OCI-LY3 (cell line): ENCODE data around the gene DSN1.

Experiments
- H2AFZ ChIP-seq: fragments of 200-600, 300-600 bp; shearing (Covaris generic); 2 replicates; pipeline ENCODE4 v1.6.0; 2014; ENCODE audit warnings: antibody characterized with exemption, low read depth, low read length
- H3K27ac ChIP-seq: fragments of 200-600, 300-600 bp; sonication (generic); 2 replicates; pipeline ENCODE4 v1.5.1; 2014; ENCODE audit warnings: mild to moderate bottlenecking, low read length, moderate library complexity, mixed read lengths
- H3K27me3 ChIP-seq: fragments of 200-600, 300-600 bp; sonication (generic); 2 replicates; pipeline ENCODE4 v1.6.1; 2014; ENCODE audit warnings: low read depth, low read length, mixed read lengths
- H3K36me3 ChIP-seq: fragments of 200-600, 300-600 bp; sonication (generic); replicated peaks from 2 replicates; pipeline ENCODE3; 2014; ENCODE audit warnings: low read depth, low read length, mixed read lengths
- H3K4me1 ChIP-seq: fragments of 300-600, 200-600 bp; sonication (generic); 2 replicates; pipeline ENCODE4 v1.6.1; 2014; ENCODE audit warnings: low read length, mixed read lengths
- H3K4me2 ChIP-seq: fragments of 200-600, 300-600 bp; sonication (generic); 2 replicates; pipeline ENCODE4 v1.6.1; 2014; ENCODE audit warnings: low read length, mixed read lengths
- H3K4me3 ChIP-seq: fragments of 300-600, 200-600 bp; sonication (generic); 2 replicates; pipeline ENCODE4 v1.5.1; 2014; ENCODE audit warnings: antibody characterized with exemption, mild to moderate bottlenecking, low read length, moderate library complexity
- H3K79me2 ChIP-seq: fragments of 300-600, 200-600 bp; shearing (Covaris generic); 2 replicates; pipeline ENCODE4 v1.6.1; 2014; ENCODE audit warnings: mild to moderate bottlenecking, low read length, mixed read lengths
- H3K9ac ChIP-seq: fragments of 300-600, 200-600 bp; shearing (Covaris generic); 2 replicates; pipeline ENCODE4 v1.6.0; 2014; ENCODE audit warnings: mild to moderate bottlenecking, low read length, moderate library complexity
- H3K9me3 ChIP-seq: fragments of 200-600, 300-600 bp; shearing (Covaris generic); 2 replicates; pipeline ENCODE4 v1.6.1; 2014; ENCODE audit warnings: low read length, mixed read lengths; ENCODE audit not compliant: insufficient read depth
- H4K20me1 ChIP-seq: fragments of 200-600, 300-600 bp; sonication (generic); 2 replicates; pipeline ENCODE4 v1.6.1; 2016; ENCODE audit warnings: low read length, mixed read lengths; ENCODE audit not compliant: insufficient read depth
- CTCF ChIP-seq: fragments of 200-600, 300-600 bp; sonication (generic); IDR thresholded peaks from 2 replicates; pipeline ENCODE4 v1.5.1; 2014; ENCODE audit warnings: antibody characterized with exemption, low read length, low read depth
- EZH2phosphoT487 ChIP-seq: fragments of 200-600 bp; shearing (Covaris generic); IDR thresholded peaks from 2 replicates; pipeline ENCODE4 v1.6.1; 2018; ENCODE audit warnings: antibody characterized with exemption, mixed run types, low read depth

Gene DSN1

GRCh38 chr20:36756496-36756895 is 17.1 kb downstream of the DSN1 start:
- peaks cover 15% of the 10 kb centered on the region for H3K4me1 ChIP-seq
- no peaks in the 10 kb centered on the region for H3K9me3 ChIP-seq
- TF ChIP-seq CTCF (no peak), EZH2phosphoT487 (no peak)
- H3K36me3 ChIP-seq, result peaks cover 45% of the 10 kb centered on the region
- no peaks in the 10 kb centered on the region for H4K20me1 ChIP-seq
- H3K9ac ChIP-seq, result no peak overlapping the region
- no peak overlapping the region for H2AFZ ChIP-seq
- no peak overlapping the region for H3K4me3 ChIP-seq
- no peak overlapping the region for H3K4me2 ChIP-seq
- no peaks in the 10 kb centered on the region for H3K27me3 ChIP-seq
- H3K79me2 ChIP-seq, result no peaks in the 10 kb centered on the region
- H3K27ac ChIP-seq, result no peak overlapping the region

DNA sequence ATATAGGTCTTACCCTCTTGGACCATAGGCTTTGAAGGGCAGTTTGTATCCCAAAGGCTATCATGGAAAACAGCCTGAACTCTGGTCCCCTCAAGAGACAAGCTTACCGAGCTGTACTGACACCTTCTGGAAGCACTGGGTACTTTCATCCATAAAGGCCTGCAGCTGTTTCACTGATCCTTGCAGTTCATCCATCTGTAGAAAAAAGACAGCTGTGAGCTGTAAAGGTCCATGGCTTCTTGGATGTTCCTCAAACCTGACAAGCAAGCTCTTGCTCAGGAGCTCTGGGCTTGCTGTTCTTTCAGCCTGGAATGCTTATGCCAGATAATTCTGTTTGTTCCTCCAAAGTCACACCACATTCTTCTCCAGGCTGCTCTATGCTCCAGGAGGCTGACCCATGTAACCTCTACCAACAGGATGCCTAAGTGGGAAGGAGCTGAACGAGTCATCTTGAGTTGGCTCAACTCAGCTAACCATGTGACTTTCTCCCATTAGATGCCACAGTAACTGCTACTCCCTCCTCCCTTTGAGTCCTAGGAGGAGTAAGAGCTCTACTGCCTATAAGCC is 18.8 kb downstream of the DSN1 start:
- Histone ChIP-seq H2AFZ (no peak overlapping the region), H3K9me3 (no peaks in the 10 kb centered on the region), H3K79me2 (no peaks in the 10 kb centered on the region), H3K36me3 (peaks cover 49% of the 10 kb centered on the region), H3K4me2 (no peak overlapping the region), H3K4me1 (peaks cover 15% of the 10 kb centered on the region), H3K27me3 (no peaks in the 10 kb centered on the region), H3K27ac (no peak overlapping the region), H3K4me3 (no peak overlapping the region), H3K9ac (no peak overlapping the region), H4K20me1 (no peaks in the 10 kb centered on the region)
- TF ChIP-seq EZH2phosphoT487 (no peak), CTCF (peak; percentile 83)

GRCh38 chr20:36752582-36752981 is 21.0 kb downstream of the DSN1 start:
- Histone ChIP-seq H3K4me3 (no peak overlapping the region), H3K27ac (no peak overlapping the region), H3K4me2 (no peak overlapping the region), H3K36me3 (peaks cover 48% of the 10 kb centered on the region), H3K79me2 (no peaks in the 10 kb centered on the region), H4K20me1 (no peaks in the 10 kb centered on the region), H3K9me3 (no peaks in the 10 kb centered on the region), H2AFZ (no peak overlapping the region), H3K27me3 (no peaks in the 10 kb centered on the region), H3K4me1 (peaks cover 4% of the 10 kb centered on the region), H3K9ac (no peak overlapping the region)
- TF ChIP-seq CTCF, result no peak
- no peak for TF ChIP-seq EZH2phosphoT487

- H3K27me3 ChIP-seq, result no peaks in the 10 kb centered on the region
- H4K20me1 ChIP-seq, result no peaks in the 10 kb centered on the region
- no peaks in the 10 kb centered on the region for H3K9me3 ChIP-seq
- peak within 1 kb of the TSS; percentile 91 for H3K9ac ChIP-seq
- peak within 1 kb of the TSS; percentile 95 for H3K4me3 ChIP-seq
- peak within 1 kb of the TSS; percentile 99 for H3K4me2 ChIP-seq
- peaks cover 11% of the 10 kb centered on the region for H3K36me3 ChIP-seq
- peak within 1 kb of the TSS; percentile 98 for H2AFZ ChIP-seq
- TF ChIP-seq EZH2phosphoT487, result no peak
- TF ChIP-seq CTCF, result 0 out of 2 replicates have a peak, but pooled peaks have one; percentile 2
- peaks cover 4% of the 10 kb centered on the region; the same call in 1 of the 2 replicates for H3K79me2 ChIP-seq
- peak within 1 kb of the TSS; percentile 65 for H3K27ac ChIP-seq
- peaks cover 13% of the 10 kb centered on the region; the same call in 1 of the 2 replicates for H3K4me1 ChIP-seq
These were observed 27.5 kb downstream of the DSN1 start, which contains the start of gene NDRG3 for GRCh38 chr20:36745927-36746659. NDRG3 (minus strand) TSS chr20:36746090; CDS start chr20:36721735, 24,355 bp downstream.
